Endothelial cell of umbilical vein (primary cell): ENCODE data around the gene TDRD7. TPM values are rescaled to one million over a fixed set of nuclear protein-coding genes. Genes with fewer than 3 reads are reported as not detected.

Source experiments
- BruUV-seq: library from RNA; stranded (reverse); fragments of 400-500 nt; replicated peaks from 2 replicates; lab custom pipeline; 2021; lab: Mats Ljungman, UMichigan
- CTCF ChIA-PET: fragments of 300-600, 350-600 bp; sonication (Branson Sonifier 250); formaldehyde crosslinking; loops from one replicate; lab custom pipeline; 2021; ENCODE audit warnings: antibody characterized with exemption, inconsistent platforms; lab: Charles Lee
- POLR2A ChIA-PET: fragments of 300-600, 350-600 bp; sonication (Branson Sonifier 250); formaldehyde crosslinking; loops from one replicate; lab custom pipeline; 2021; ENCODE audit warnings: antibody characterized with exemption, inconsistent platforms; lab: Charles Lee
- DNase-seq: peaks from one replicate; pipeline ENCODE4 v3.0.0-alpha.2; 2011; ENCODE audit warnings: low read depth, low spot score
- FAIRE-seq: peaks from 2 replicates; lab custom pipeline; 2011; peaks lifted over from hg19 to GRCh38; lab: Jason Lieb, UNC
- H2AFZ ChIP-seq: 2 replicates; pipeline ENCODE4 v1.6.0; 2012; ENCODE audit warnings: low read depth, low read length, control low read depth, inconsistent platforms
- H3K27ac ChIP-seq: 2 replicates; pipeline ENCODE4 v1.5.1; 2011; ENCODE audit warnings: low read depth, mild to moderate bottlenecking, control low read depth, low read length, moderate library complexity; ENCODE audit not compliant: insufficient read depth
- H3K27me3 ChIP-seq, 2 experiments: 2 replicates each; pipeline versions ENCODE4 v1.6.0 to v1.6.1; 2011; ENCODE audit warnings: low read length in 2 of 2, mixed read lengths in 1 of 2; ENCODE audit not compliant: control insufficient read depth in 2 of 2, insufficient read depth in 2 of 2
- H3K36me3 ChIP-seq, 2 experiments: 2 replicates in 1 of 2; 3 replicates in 1 of 2; pipeline ENCODE4 v1.5.1; 2011; ENCODE audit warnings: low read length in 2 of 2, mild to moderate bottlenecking in 1 of 2, moderate library complexity in 1 of 2; ENCODE audit not compliant: control insufficient read depth in 2 of 2, insufficient read depth in 2 of 2; ENCODE audit errors: extremely low read depth in 1 of 2
- H3K4me1 ChIP-seq: 3 replicates; pipeline ENCODE4 v1.5.1; 2011; ENCODE audit warnings: mild to moderate bottlenecking, low read length; ENCODE audit not compliant: control insufficient read depth, insufficient read depth; ENCODE audit errors: extremely low read depth
- H3K4me2 ChIP-seq: 2 replicates; pipeline ENCODE4 v1.6.1; 2011; ENCODE audit warnings: low read length, control low read depth, mixed read lengths; ENCODE audit not compliant: insufficient read depth
- H3K4me3 ChIP-seq, 3 experiments: fragments of 200-600 bp in 1 of 3; sonication (generic), shearing (Covaris generic) in 1 of 3; replicated peaks in 1 of 3; 2 replicates each; pipeline ENCODE4 v1.5.1; 2011 to 2016; ENCODE audit warnings: control low read depth in 3 of 3, low read length in 3 of 3, mild to moderate bottlenecking in 2 of 3, inconsistent platforms in 1 of 3, low read depth in 1 of 3, moderate library complexity in 1 of 3; ENCODE audit not compliant: insufficient read depth in 1 of 3
- H3K79me2 ChIP-seq: 2 replicates; pipeline ENCODE4 v1.6.0; 2012; ENCODE audit warnings: low read length, inconsistent platforms; ENCODE audit not compliant: control insufficient read depth, insufficient read depth
- H3K9ac ChIP-seq: replicated peaks from 2 replicates; pipeline ENCODE3; 2011; ENCODE audit warnings: low read length, control low read depth; ENCODE audit not compliant: insufficient read depth; ENCODE audit errors: extremely low read depth
- H3K9me1 ChIP-seq: replicated peaks from 3 replicates; pipeline ENCODE4 v1.6.0; 2011; ENCODE audit warnings: mild to moderate bottlenecking, low read length; ENCODE audit not compliant: control insufficient read depth, insufficient read depth; ENCODE audit errors: extremely low read depth
- H3K9me3 ChIP-seq: replicated peaks from 2 replicates; pipeline ENCODE4 v1.5.1; 2012; ENCODE audit warnings: low read length, inconsistent platforms; ENCODE audit not compliant: control insufficient read depth, insufficient read depth
- H4K20me1 ChIP-seq: replicated peaks from 2 replicates; pipeline ENCODE3; 2011; ENCODE audit warnings: mild to moderate bottlenecking, low read length; ENCODE audit not compliant: control insufficient read depth, insufficient read depth; ENCODE audit errors: extremely low read depth
- EZH2 ChIP-seq: IDR thresholded peaks from 2 replicates; pipeline ENCODE4 v1.6.1; 2012; ENCODE audit warnings: borderline replicate concordance, low read depth, mild to moderate bottlenecking, moderate library complexity, low read length, inconsistent platforms; ENCODE audit not compliant: severe bottlenecking
- FOS ChIP-seq: IDR thresholded peaks from 2 replicates; pipeline ENCODE4 v1.6.1; 2011; ENCODE audit warnings: mild to moderate bottlenecking, low read length, moderate library complexity, borderline replicate concordance; ENCODE audit not compliant: insufficient read depth
- GATA2 ChIP-seq: IDR thresholded peaks from 2 replicates; pipeline ENCODE4 v1.7.0; 2011; ENCODE audit warnings: low read depth, mild to moderate bottlenecking, moderate library complexity, mixed read lengths, low read length; ENCODE audit not compliant: insufficient read length, insufficient read depth
- JUN ChIP-seq: IDR thresholded peaks from 2 replicates; pipeline ENCODE4 v1.6.1; 2011; ENCODE audit warnings: borderline replicate concordance, low read depth; ENCODE audit not compliant: insufficient read length, insufficient read depth
- MYC ChIP-seq: IDR thresholded peaks from one replicate; pipeline ENCODE4 v1.6.1; 2011; ENCODE audit warnings: mild to moderate bottlenecking, low read depth, low read length
- POLR2A ChIP-seq: IDR thresholded peaks from 2 replicates; pipeline ENCODE4 v1.6.1; 2012; ENCODE audit warnings: low read depth, mild to moderate bottlenecking, control low read depth, low read length
- POLR2AphosphoS5 ChIP-seq: IDR thresholded peaks from 2 replicates; pipeline ENCODE4 v1.6.1; 2012; ENCODE audit warnings: low read depth, mild to moderate bottlenecking, control low read depth, low read length, moderate library complexity; ENCODE audit not compliant: insufficient read depth
- dilution Hi-C: fragments of 300-500 bp; cut with MboI; formaldehyde crosslinking; loops from one replicate; pipeline ENCODE4 v1.15.0; 2019; ENCODE audit warnings: low sequenced_read_pairs; ENCODE audit not compliant: extremely low pct_ligation_motif_present
- intact Hi-C: fragments of 100-400 bp; cut with micrococcal nuclease; formaldehyde crosslinking; loops from one replicate; pipeline ENCODE4 v1.10.0; 2022
- polyA plus RNA-seq, 4 experiments: library from polyadenylated mRNA; depleted of rRNA in 3 of 4; stranded (reverse) in 3 of 4; unstranded in 1 of 4; fragments of >200 nt; gene quantifications; 2 replicates each; pipeline versions ENCODE4 v1.2.1 to v1.2.3, GENCODE V29; 2011 to 2012; ENCODE audit warnings: missing spikeins in 1 of 4
- total RNA-seq: library from RNA; stranded (reverse); gene quantifications from 2 replicates; pipeline ENCODE4 v1.2.3, GENCODE V29; 2021
- TF ChIP-seq, protein P1 (sequence below), 2 donors: IDR thresholded peaks; 1 replicate in 1 of 2; 2 replicates in 1 of 2; pipeline ENCODE4 v1.5.1; 2011; ENCODE audit warnings: low read length in 2 of 2, mild to moderate bottlenecking in 2 of 2, moderate library complexity in 2 of 2, control low read depth in 1 of 2, inconsistent platforms in 1 of 2, low read depth in 1 of 2; ENCODE audit not compliant: insufficient read depth in 1 of 2; ENCODE audit errors: extremely low read depth in 1 of 2
- TF ChIP-seq, protein P2 (sequence below): IDR thresholded peaks from 2 replicates; pipeline ENCODE4 v1.6.1; 2011; ENCODE audit not compliant: insufficient read depth, insufficient read length

Gene TDRD7
- total and polyA plus RNA-seq, 2 donors (not counting 3 experiments of a cell fraction or from before 2014, with no cell fraction given): 4.9 to 11.5 TPM

DNA sequence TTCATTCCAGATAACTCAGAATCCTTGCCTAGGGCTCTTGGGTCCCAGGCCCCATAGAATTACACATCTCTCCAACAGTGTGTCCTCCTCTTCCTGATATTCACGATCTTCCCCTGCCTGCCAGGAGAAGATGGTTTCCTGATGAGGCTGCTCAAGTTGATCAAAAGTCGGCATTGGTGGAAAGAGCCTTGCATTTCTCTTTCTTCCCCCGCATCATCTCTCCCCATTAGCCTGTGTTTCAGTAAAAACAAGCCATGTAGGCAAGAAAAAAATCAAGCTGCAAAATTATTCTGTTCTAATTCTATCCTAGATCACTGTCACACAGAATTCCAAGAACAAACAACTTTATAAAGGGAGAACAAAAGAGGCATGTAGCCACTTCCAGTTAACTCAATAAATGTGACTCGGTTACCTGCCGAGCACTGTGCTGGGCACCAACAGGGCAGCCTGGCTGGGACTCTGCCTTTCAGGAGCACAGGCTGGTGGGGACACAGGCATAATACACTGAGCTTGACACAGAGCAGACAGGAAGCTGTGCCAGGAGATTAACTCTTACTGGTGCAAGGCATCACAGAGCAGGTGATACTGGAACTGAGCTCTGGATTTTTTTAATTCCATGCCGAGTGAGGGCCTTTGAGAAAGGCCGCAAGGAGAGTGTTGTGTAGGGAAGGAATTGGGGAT, 115.1 kb downstream of the TDRD7 start:
- H2AFZ ChIP-seq: no peak overlapping the region
- no peaks in the 10 kb centered on the region for H3K9me1 ChIP-seq
- no peak for FAIRE-seq
- no peak overlapping the region for H3K4me3 ChIP-seq
- intact Hi-C loops: no loop called here
- DNase-seq: no peak
- ChIA-PET POLR2A (no interaction called here), CTCF (no interaction called here)
- no peaks in the 10 kb centered on the region for H3K4me1 ChIP-seq
- no peaks in the 10 kb centered on the region for H4K20me1 ChIP-seq
- H3K27me3 ChIP-seq: peaks cover 0 to 3% of the 10 kb centered on the region in 2 experiments
- no peaks in the 10 kb centered on the region for H3K79me2 ChIP-seq
- H3K9me3 ChIP-seq: no peaks in the 10 kb centered on the region
- no peaks in the 10 kb centered on the region for H3K36me3 ChIP-seq
- dilution Hi-C loops: no loop called here
- H3K27ac ChIP-seq: no peak overlapping the region
- no TSS peak for BruUV-seq
- H3K9ac ChIP-seq: no peak overlapping the region
- TF ChIP-seq GATA2: no peak
- no peak for TF ChIP-seq POLR2AphosphoS5
- TF ChIP-seq MYC: no peak
- TF ChIP-seq JUN: no peak
- TF ChIP-seq POLR2A: no peak
- TF ChIP-seq, protein P1, sequence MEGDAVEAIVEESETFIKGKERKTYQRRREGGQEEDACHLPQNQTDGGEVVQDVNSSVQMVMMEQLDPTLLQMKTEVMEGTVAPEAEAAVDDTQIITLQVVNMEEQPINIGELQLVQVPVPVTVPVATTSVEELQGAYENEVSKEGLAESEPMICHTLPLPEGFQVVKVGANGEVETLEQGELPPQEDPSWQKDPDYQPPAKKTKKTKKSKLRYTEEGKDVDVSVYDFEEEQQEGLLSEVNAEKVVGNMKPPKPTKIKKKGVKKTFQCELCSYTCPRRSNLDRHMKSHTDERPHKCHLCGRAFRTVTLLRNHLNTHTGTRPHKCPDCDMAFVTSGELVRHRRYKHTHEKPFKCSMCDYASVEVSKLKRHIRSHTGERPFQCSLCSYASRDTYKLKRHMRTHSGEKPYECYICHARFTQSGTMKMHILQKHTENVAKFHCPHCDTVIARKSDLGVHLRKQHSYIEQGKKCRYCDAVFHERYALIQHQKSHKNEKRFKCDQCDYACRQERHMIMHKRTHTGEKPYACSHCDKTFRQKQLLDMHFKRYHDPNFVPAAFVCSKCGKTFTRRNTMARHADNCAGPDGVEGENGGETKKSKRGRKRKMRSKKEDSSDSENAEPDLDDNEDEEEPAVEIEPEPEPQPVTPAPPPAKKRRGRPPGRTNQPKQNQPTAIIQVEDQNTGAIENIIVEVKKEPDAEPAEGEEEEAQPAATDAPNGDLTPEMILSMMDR (IDR thresholded peaks at IDR 0.05; ENCODE audit: extremely low read depth in 1 of 2, insufficient read depth in 1 of 2, low read depth in 1 of 2, low read length in 2 of 2): no peak
- no peak for TF ChIP-seq EZH2
- TF ChIP-seq, protein P2, sequence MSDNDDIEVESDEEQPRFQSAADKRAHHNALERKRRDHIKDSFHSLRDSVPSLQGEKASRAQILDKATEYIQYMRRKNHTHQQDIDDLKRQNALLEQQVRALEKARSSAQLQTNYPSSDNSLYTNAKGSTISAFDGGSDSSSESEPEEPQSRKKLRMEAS: no peak
- TF ChIP-seq FOS: no peak
- no peak overlapping the region for H3K4me2 ChIP-seq
